PC-9 (cell line): ENCODE measurements around the gene AGAP1. TPM values are rescaled to one million over a fixed set of nuclear protein-coding genes. Genes with fewer than 3 reads are reported as not detected.

Experiments used
- BruUV-seq: library from RNA; stranded (reverse); fragments of 400-500 nt; replicated peaks from 2 replicates; lab custom pipeline; 2021; lab: Mats Ljungman, UMichigan
- CTCF ChIA-PET: fragments of 300-600 bp; sonication (Branson Sonifier 250); formaldehyde crosslinking; loops from one replicate; lab custom pipeline; 2022; ENCODE audit warnings: antibody characterized with exemption; lab: Charles Lee
- POLR2A ChIA-PET: fragments of 300-600 bp; sonication (Branson Sonifier 250); formaldehyde crosslinking; loops from one replicate; lab custom pipeline; 2022; ENCODE audit warnings: antibody characterized with exemption; ENCODE audit not compliant: unreplicated experiment; lab: Charles Lee
- DNase-seq, 2 experiments: peaks; one replicate each; pipeline versions ENCODE4 v3.0.0 to v3.0.0-alpha.2; 2015 to 2022; ENCODE audit warnings: mixed read lengths in 1 of 2
- H2AFZ ChIP-seq: fragments of 200-600 bp; sonication (generic); 2 replicates; pipeline ENCODE4 v1.8.1; 2017; ENCODE audit warnings: antibody characterized with exemption
- H3F3A ChIP-seq: fragments of 200-600 bp; sonication (generic); 2 replicates; pipeline ENCODE4 v1.8.1; 2017; ENCODE audit warnings: antibody characterized with exemption, mild to moderate bottlenecking, low read depth; ENCODE audit not compliant: insufficient read depth
- H3K27ac ChIP-seq: fragments of 200-600 bp; sonication (generic); 2 replicates; pipeline ENCODE4 v1.6.1; 2016; ENCODE audit warnings: mixed run types
- H3K27me3 ChIP-seq: fragments of 200-600 bp; sonication (generic); 2 replicates; pipeline ENCODE4 v1.6.1; 2016; ENCODE audit warnings: low read depth, mixed run types; ENCODE audit not compliant: insufficient read depth
- H3K36me3 ChIP-seq: fragments of 200-600 bp; sonication (generic); 2 replicates; pipeline ENCODE4 v1.6.1; 2016; ENCODE audit warnings: low read depth, mixed run types
- H3K4me1 ChIP-seq: fragments of 200-600 bp; sonication (generic); replicated peaks from 2 replicates; pipeline ENCODE4 v1.6.1; 2016; ENCODE audit warnings: mixed run types; ENCODE audit not compliant: insufficient read depth
- H3K4me2 ChIP-seq: fragments of 200-600 bp; sonication (generic); 2 replicates; pipeline ENCODE4 v1.6.1; 2017; ENCODE audit warnings: mixed run types
- H3K4me3 ChIP-seq: fragments of 200-600 bp; sonication (generic); 2 replicates; pipeline ENCODE4 v1.6.1; 2016; ENCODE audit warnings: mixed run types
- H3K79me2 ChIP-seq: fragments of 200-600 bp; sonication (generic); 2 replicates; pipeline ENCODE4 v1.6.1; 2017; ENCODE audit warnings: low read depth, mixed run types
- H3K9me2 ChIP-seq: fragments of 200-600 bp; sonication (generic); 2 replicates; pipeline ENCODE4 v1.8.1; 2017; ENCODE audit warnings: mild to moderate bottlenecking; ENCODE audit not compliant: insufficient read depth
- H3K9me3 ChIP-seq: fragments of 200-600 bp; sonication (generic); 2 replicates; pipeline ENCODE4 v1.8.1; 2016; ENCODE audit warnings: low read depth; ENCODE audit not compliant: insufficient read depth
- H4K20me1 ChIP-seq: fragments of 200-600 bp; sonication (generic); 2 replicates; pipeline ENCODE4 v1.8.1; 2017; ENCODE audit not compliant: insufficient read depth
- EZH2 ChIP-seq: fragments of 200-600 bp; sonication (generic); IDR thresholded peaks from 2 replicates; pipeline ENCODE4 v1.8.0; 2017; ENCODE audit warnings: antibody characterized with exemption, low read depth
- intact Hi-C: fragments of 100-400 bp; cut with micrococcal nuclease; formaldehyde crosslinking; loops from one replicate; pipeline ENCODE4 v1.10.0; 2022; ENCODE audit not compliant: unreplicated experiment
- total RNA-seq: library from RNA; stranded (reverse); gene quantifications from 2 replicates; pipeline ENCODE4 v1.2.3, GENCODE V29; 2021
- TF ChIP-seq, protein P1 (sequence below): fragments of 200-600 bp; sonication (generic); conservative IDR thresholded peaks from 2 replicates; pipeline ENCODE4 v1.6.1; 2017; ENCODE audit warnings: mixed run types, antibody characterized with exemption, mild to moderate bottlenecking, moderate library complexity

The AGAP1 gene
- total RNA-seq, 1 experiment from 2014 or later = 91.4 TPM

DNA sequence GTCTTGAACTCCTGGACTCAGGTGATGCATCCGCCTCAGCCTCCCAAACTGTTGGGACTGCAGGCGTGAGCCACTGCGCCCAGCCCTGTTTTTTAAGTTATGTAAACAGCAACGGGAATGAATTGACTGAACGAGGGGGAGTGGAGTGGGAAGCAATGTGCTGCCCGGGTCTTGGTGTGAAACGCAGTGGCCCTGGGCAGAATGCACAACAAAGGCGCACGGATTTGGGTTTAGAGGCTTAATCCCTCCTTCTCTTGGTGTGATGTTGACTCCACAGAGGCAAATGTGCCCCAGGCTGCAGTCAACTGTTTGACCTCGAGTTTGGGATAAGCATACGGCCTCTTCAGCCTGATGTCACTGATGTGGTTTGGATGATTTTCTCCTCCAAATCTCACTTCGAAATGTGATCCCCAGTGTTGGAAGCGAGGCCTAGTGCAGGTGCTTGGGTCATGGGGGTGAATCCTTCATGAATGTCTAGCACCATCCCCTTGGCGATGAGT, 97.4 kb downstream of the AGAP1 start:
- Histone ChIP-seq H4K20me1 (peaks cover 35% of the 10 kb centered on the region), H2AFZ (no peak overlapping the region), H3K9me3 (no peaks in the 10 kb centered on the region), H3K9me2 (no peaks in the 10 kb centered on the region), H3K79me2 (peaks cover 84% of the 10 kb centered on the region), H3K4me1 (no peaks in the 10 kb centered on the region), H3K36me3 (no peaks in the 10 kb centered on the region), H3K4me3 (no peak overlapping the region), H3K4me2 (no peak overlapping the region), H3K27me3 (no peaks in the 10 kb centered on the region), H3K27ac (no peak overlapping the region), H3F3A (peaks cover 12% of the 10 kb centered on the region; the same call in 1 of the 2 replicates)
- TF ChIP-seq EZH2 = no peak
- TF ChIP-seq, protein P1, sequence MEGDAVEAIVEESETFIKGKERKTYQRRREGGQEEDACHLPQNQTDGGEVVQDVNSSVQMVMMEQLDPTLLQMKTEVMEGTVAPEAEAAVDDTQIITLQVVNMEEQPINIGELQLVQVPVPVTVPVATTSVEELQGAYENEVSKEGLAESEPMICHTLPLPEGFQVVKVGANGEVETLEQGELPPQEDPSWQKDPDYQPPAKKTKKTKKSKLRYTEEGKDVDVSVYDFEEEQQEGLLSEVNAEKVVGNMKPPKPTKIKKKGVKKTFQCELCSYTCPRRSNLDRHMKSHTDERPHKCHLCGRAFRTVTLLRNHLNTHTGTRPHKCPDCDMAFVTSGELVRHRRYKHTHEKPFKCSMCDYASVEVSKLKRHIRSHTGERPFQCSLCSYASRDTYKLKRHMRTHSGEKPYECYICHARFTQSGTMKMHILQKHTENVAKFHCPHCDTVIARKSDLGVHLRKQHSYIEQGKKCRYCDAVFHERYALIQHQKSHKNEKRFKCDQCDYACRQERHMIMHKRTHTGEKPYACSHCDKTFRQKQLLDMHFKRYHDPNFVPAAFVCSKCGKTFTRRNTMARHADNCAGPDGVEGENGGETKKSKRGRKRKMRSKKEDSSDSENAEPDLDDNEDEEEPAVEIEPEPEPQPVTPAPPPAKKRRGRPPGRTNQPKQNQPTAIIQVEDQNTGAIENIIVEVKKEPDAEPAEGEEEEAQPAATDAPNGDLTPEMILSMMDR = no peak
- POLR2A ChIA-PET = no interaction called here
- CTCF ChIA-PET = interaction anchor here (1.4 kb wide), 1 partner anchor 155 kb away, joined by 4 read pairs; no protein-coding TSS in a partner anchor
- no peak for DNase-seq
- intact Hi-C loops = loop anchor here (10.0 kb wide), 1 partner anchor 1036 kb away; no protein-coding TSS in a partner anchor
- no TSS peak for BruUV-seq

DNA sequence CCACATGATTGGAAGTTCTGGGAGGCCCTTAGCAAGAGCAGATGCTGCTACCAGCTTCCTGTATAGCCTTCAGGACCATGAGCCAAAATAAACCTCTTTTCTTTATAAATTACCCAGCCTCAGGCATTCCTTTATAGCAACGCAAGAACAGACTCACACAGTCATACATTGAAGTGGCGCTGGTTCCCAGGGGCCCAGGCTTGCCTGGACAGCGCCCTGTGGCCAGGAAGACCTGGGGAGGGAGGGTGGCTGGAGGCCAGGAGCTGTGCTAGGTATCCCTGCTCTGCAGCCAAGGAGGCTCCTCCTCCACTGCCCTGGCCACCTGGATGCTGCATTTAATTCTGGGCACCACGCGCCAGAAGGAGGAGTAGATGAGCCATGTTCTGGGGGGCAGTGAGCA, 98.1 kb downstream of the AGAP1 start:
- DNase-seq = no peak
- intact Hi-C loops = loop anchor here (2.0 to 10.0 kb wide), 2 partner anchors 47 to 1037 kb away; no protein-coding TSS in a partner anchor
- POLR2A ChIA-PET = no interaction called here
- peaks cover 84% of the 10 kb centered on the region for H3K79me2 ChIP-seq
- no peak overlapping the region for H3K4me3 ChIP-seq
- H3K4me1 ChIP-seq = no peaks in the 10 kb centered on the region
- no peak overlapping the region for H3K4me2 ChIP-seq
- BruUV-seq = no TSS peak
- peaks cover 36% of the 10 kb centered on the region for H4K20me1 ChIP-seq
- H3K36me3 ChIP-seq = no peaks in the 10 kb centered on the region
- no peak overlapping the region for H2AFZ ChIP-seq
- H3K9me3 ChIP-seq = no peaks in the 10 kb centered on the region
- H3K9me2 ChIP-seq = no peaks in the 10 kb centered on the region
- TF ChIP-seq, protein P1 = no peak
- no peak for TF ChIP-seq EZH2
- H3F3A ChIP-seq = peaks cover 12% of the 10 kb centered on the region; the same call in 1 of the 2 replicates
- H3K27ac ChIP-seq = no peak overlapping the region
- CTCF ChIA-PET = interaction anchor here (1.2 to 1.4 kb wide), 2 partner anchors 154 to 156 kb away, joined by 3 to 4 read pairs; no protein-coding TSS in a partner anchor
- H3K27me3 ChIP-seq = no peaks in the 10 kb centered on the region

DNA sequence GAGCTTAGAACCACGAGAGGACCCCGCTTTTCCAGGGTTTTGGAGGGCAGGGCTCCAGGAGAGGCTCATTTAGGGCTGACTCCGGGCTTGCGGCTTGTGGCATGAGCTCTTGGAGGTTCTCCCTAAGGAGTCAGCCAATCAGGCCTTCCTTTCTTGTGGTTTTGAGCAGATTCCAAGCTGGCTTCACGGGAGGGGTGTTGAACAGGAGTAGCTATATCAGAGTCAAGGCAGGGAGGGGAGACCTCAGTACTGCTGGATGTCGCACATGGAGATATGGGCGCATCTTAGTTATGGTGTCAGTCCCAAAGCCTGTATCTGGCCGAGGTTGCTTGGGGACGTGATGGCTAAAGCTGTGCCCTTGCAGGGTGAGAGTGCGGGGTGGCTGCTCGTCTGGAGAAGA, 98.6 kb downstream of the AGAP1 start:
- H3K9me3 ChIP-seq = no peaks in the 10 kb centered on the region
- no peaks in the 10 kb centered on the region for H3K9me2 ChIP-seq
- H3K27me3 ChIP-seq = no peaks in the 10 kb centered on the region
- no peak for DNase-seq
- H3K4me2 ChIP-seq = no peak overlapping the region
- ChIA-PET CTCF (interaction anchor here (0.6 to 1.4 kb wide), 4 partner anchors 96 to 155 kb away, joined by 3 to 4 read pairs (median 4); no protein-coding TSS in a partner anchor), POLR2A (no interaction called here)
- H3F3A ChIP-seq = peaks cover 12% of the 10 kb centered on the region; the same call in 1 of the 2 replicates
- no peak overlapping the region for H3K27ac ChIP-seq
- intact Hi-C loops = loop anchor here (2.0 to 10.0 kb wide), 2 partner anchors 48 to 1038 kb away; no protein-coding TSS in a partner anchor
- H2AFZ ChIP-seq = no peak overlapping the region
- no peak overlapping the region for H3K4me3 ChIP-seq
- H4K20me1 ChIP-seq = peaks cover 36% of the 10 kb centered on the region
- H3K79me2 ChIP-seq = peaks cover 84% of the 10 kb centered on the region
- no peaks in the 10 kb centered on the region for H3K36me3 ChIP-seq
- TF ChIP-seq, protein P1 = no peak
- no peak for TF ChIP-seq EZH2
- no peaks in the 10 kb centered on the region for H3K4me1 ChIP-seq
- no TSS peak for BruUV-seq
